Neutrophil (primary cell): Measurements from ENCODE around the gene DMBX1.

ENCODE experiments used
- H3K27ac ChIP-seq: fragments of 200-600 bp; sonication (generic); 2 replicates; pipeline ENCODE4 v1.5.1; 2016; ENCODE audit warnings: mild to moderate bottlenecking, moderate library complexity
- H3K27me3 ChIP-seq: fragments of 200-600 bp; sonication (generic); 2 replicates; pipeline ENCODE4 v1.6.0; 2016; ENCODE audit warnings: mild to moderate bottlenecking
- H3K36me3 ChIP-seq: fragments of 200-600 bp; sonication (generic); 2 replicates; pipeline ENCODE4 v1.5.1; 2017
- H3K4me1 ChIP-seq, 2 experiments: fragments of 200-600 bp in 1 of 2; sonication (generic) in 1 of 2; 1 replicate in 1 of 2; 2 replicates in 1 of 2; pipeline versions ENCODE4 v1.5.1 to v1.6.1; 2013 to 2016; ENCODE audit warnings: low read depth in 1 of 2, low read length in 1 of 2, mild to moderate bottlenecking in 1 of 2, moderate library complexity in 1 of 2; ENCODE audit not compliant: control insufficient read depth in 1 of 2, insufficient read depth in 1 of 2
- H3K4me3 ChIP-seq, 2 experiments: fragments of 200-600 bp in 1 of 2; sonication (generic) in 1 of 2; 1 replicate in 1 of 2; 2 replicates in 1 of 2; pipeline ENCODE4 v1.5.1; 2013 to 2016; ENCODE audit warnings: low read depth in 1 of 2, low read length in 1 of 2, mild to moderate bottlenecking in 1 of 2, moderate library complexity in 1 of 2
- H3K9me3 ChIP-seq: fragments of 200-600 bp; sonication (generic); 2 replicates; pipeline ENCODE4 v1.5.1; 2016
- CTCF ChIP-seq: fragments of 200-600 bp; sonication (generic); IDR thresholded peaks from 2 replicates; pipeline ENCODE4 v1.5.1; 2016; ENCODE audit warnings: antibody characterized with exemption

DMBX1 gene

GRCh38 chr1:46494910-46495309 lies 5.3 kb downstream of the DMBX1 start:
- TF ChIP-seq CTCF = no peak
- H3K36me3 ChIP-seq = no peaks in the 10 kb centered on the region
- H3K9me3 ChIP-seq = no peaks in the 10 kb centered on the region
- H3K27me3 ChIP-seq = peaks cover 88% of the 10 kb centered on the region
- peaks cover 2 to 3% of the 10 kb centered on the region in 2 experiments for H3K4me1 ChIP-seq
- no peak overlapping the region for H3K27ac ChIP-seq
- H3K4me3 ChIP-seq = no peak overlapping the region

- Histone ChIP-seq H3K9me3 (no peaks in the 10 kb centered on the region), H3K27me3 (peaks cover 88% of the 10 kb centered on the region), H3K27ac (no peak overlapping the region), H3K4me1 (no peaks in the 10 kb centered on the region), H3K4me3 (no peak overlapping the region), H3K36me3 (no peaks in the 10 kb centered on the region)
- no peak for TF ChIP-seq CTCF
Observed at GRCh38 chr1:46495778-46496177, 6.1 kb downstream of the DMBX1 start.

GRCh38 chr1:46496505-46496904 lies 6.9 kb downstream of the DMBX1 start:
- no peaks in the 10 kb centered on the region for H3K4me1 ChIP-seq
- H3K27ac ChIP-seq = no peak overlapping the region
- no peaks in the 10 kb centered on the region for H3K9me3 ChIP-seq
- H3K27me3 ChIP-seq = peaks cover 87% of the 10 kb centered on the region
- no peaks in the 10 kb centered on the region for H3K36me3 ChIP-seq
- no peak overlapping the region for H3K4me3 ChIP-seq
- TF ChIP-seq CTCF = no peak

- no peaks in the 10 kb centered on the region for H3K4me1 ChIP-seq
- TF ChIP-seq CTCF = no peak
- no peaks in the 10 kb centered on the region for H3K9me3 ChIP-seq
- H3K27me3 ChIP-seq = peaks cover 87% of the 10 kb centered on the region
- no peak overlapping the region for H3K4me3 ChIP-seq
- H3K36me3 ChIP-seq = no peaks in the 10 kb centered on the region
- no peak overlapping the region for H3K27ac ChIP-seq
Observed at GRCh38 chr1:46497020-46497419, 7.4 kb downstream of the DMBX1 start.

- TF ChIP-seq CTCF = no peak
- Histone ChIP-seq H3K27ac (no peak overlapping the region), H3K27me3 (peaks cover 87% of the 10 kb centered on the region), H3K9me3 (no peaks in the 10 kb centered on the region), H3K4me1 (no peaks in the 10 kb centered on the region), H3K4me3 (no peak overlapping the region), H3K36me3 (no peaks in the 10 kb centered on the region)
Observed at GRCh38 chr1:46497665-46498064, 8.0 kb downstream of the DMBX1 start.

- no peak for TF ChIP-seq CTCF
- H3K4me1 ChIP-seq = no peaks in the 10 kb centered on the region
- H3K27ac ChIP-seq = no peak overlapping the region
- H3K4me3 ChIP-seq = no peak overlapping the region
- peaks cover 61% of the 10 kb centered on the region for H3K27me3 ChIP-seq
- no peaks in the 10 kb centered on the region for H3K36me3 ChIP-seq
- H3K9me3 ChIP-seq = no peaks in the 10 kb centered on the region
Observed at GRCh38 chr1:46501528-46501927, 11.9 kb downstream of the DMBX1 start.
